ENCODE results near the gene LDLRAD4. TPM values are rescaled to one million over a fixed set of nuclear protein-coding genes. Genes with fewer than 3 reads are reported as not detected.

The LDLRAD4 gene
- total RNA-seq, 4 donors from 2014 or later: 2.7 to 22.5 (median 10.8) TPM

DNA sequence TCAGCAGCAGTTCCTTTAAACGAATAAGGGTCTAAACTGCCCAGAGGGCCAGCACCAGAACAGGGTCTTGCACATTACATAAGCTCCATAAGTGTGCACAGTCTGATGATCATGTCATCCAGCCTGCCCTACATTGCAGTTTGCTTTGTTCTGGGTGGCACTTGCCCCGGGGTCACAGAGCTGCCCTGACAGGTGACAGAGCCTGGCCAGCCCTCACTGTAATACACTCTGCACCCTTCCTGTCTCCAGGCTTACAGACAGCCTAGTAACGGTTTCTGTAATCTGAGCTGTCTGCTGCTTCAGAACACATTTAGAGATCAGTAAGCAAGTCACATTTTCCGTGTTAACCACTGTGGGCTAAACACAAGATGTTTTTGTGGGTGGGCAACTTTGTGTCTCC is 294.5 kb downstream of the LDLRAD4 start:
- TF ChIP-seq POLR2A (IDR thresholded peaks at IDR 0.05): no peak
- TF ChIP-seq, protein P1, sequence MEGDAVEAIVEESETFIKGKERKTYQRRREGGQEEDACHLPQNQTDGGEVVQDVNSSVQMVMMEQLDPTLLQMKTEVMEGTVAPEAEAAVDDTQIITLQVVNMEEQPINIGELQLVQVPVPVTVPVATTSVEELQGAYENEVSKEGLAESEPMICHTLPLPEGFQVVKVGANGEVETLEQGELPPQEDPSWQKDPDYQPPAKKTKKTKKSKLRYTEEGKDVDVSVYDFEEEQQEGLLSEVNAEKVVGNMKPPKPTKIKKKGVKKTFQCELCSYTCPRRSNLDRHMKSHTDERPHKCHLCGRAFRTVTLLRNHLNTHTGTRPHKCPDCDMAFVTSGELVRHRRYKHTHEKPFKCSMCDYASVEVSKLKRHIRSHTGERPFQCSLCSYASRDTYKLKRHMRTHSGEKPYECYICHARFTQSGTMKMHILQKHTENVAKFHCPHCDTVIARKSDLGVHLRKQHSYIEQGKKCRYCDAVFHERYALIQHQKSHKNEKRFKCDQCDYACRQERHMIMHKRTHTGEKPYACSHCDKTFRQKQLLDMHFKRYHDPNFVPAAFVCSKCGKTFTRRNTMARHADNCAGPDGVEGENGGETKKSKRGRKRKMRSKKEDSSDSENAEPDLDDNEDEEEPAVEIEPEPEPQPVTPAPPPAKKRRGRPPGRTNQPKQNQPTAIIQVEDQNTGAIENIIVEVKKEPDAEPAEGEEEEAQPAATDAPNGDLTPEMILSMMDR (IDR thresholded peaks at IDR 0.05): no peak
- intact Hi-C loops (cut with DNase I; ENCODE audit: low total_unique reads): no loop called here
- DNase-seq (ENCODE audit: low spot score in 2 of 2): no peak
- no peak overlapping the region for H3K4me3 ChIP-seq (ENCODE audit: low read depth, poor library complexity, severe bottlenecking)
- WGBS, 2 donors: 16 to 28% methylated on average over 4 of the region's 4 CpGs

DNA sequence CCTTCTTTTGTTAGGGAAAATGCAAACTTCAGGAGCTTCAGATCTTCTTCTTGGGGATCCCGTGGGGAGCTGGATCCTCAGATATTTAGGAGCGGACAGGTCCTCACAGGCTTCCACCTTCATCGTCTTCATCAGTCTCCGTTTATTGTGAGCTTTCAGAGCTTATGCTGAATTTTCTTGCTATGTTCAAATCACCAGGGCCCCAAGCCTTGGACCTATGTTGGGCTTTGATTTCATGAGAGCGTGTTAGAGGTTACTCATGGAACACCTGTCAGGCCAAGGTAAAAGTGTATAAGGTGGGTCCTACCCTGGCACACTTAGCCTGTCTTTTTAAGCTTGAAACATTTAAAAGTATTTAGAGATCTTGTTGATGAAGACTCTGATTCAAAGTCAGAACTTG is 294.9 kb downstream of the LDLRAD4 start:
- intact Hi-C loops (cut with DNase I; ENCODE audit: low total_unique reads): no loop called here
- no peak overlapping the region for H3K4me3 ChIP-seq (ENCODE audit: low read depth, poor library complexity, severe bottlenecking)
- no peak for DNase-seq (ENCODE audit: low spot score in 2 of 2)
- 80 to 81% methylated on average over 5 of the region's 5 CpGs for WGBS, 2 donors
- no peak for TF ChIP-seq POLR2A (IDR thresholded peaks at IDR 0.05)
- TF ChIP-seq, protein P1 (IDR thresholded peaks at IDR 0.05): no peak

DNA sequence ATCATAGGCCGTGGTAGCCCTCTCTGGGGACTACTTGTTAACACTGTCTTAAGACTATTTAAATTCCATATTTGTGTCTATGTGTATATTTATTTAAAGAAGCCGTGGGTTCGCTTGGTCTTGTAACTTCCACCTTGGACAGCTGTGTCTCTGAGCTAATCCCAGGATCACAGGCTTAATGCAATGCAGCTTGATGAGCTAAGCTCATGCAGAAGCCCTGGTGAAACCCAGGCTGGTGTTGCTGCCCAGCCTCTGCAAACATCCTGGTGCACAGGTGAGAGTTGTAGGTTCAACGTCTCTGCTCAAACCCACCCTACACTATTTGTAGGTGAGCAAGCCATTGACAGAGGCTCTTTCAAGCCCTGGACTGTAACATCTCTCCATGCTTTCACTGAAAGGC is 296.0 kb downstream of the LDLRAD4 start:
- intact Hi-C loops (cut with DNase I; ENCODE audit: low total_unique reads): no loop called here
- DNase-seq (ENCODE audit: low spot score in 2 of 2): no peak
- no peak overlapping the region for H3K4me3 ChIP-seq (ENCODE audit: low read depth, poor library complexity, severe bottlenecking)
- WGBS, 2 donors: 90 to 98% methylated on average over 4 of the region's 4 CpGs
- TF ChIP-seq, protein P1 (IDR thresholded peaks at IDR 0.05): no peak
- no peak for TF ChIP-seq POLR2A (IDR thresholded peaks at IDR 0.05)

DNA sequence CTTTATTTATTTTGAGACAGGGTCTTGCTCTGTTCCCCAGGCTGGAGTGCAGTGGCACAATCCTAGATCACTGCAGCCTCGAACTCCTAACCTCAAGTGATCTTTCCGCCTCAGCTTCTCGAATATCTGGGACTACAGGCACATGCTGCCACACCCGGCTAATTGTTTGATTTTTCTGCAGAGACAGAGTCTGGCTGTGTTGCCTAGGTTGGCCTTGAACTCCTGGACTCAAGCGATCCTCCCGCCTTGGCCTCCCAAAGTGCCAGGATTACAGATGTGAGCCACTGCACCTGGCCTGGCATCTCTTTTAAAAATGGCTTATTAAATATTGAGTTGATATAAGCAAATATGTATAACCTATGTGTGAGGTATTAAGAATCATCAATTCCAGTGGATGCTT is 298.3 kb downstream of the LDLRAD4 start:
- 96 to 98% methylated on average over 6 of the region's 6 CpGs for WGBS, 2 donors
- intact Hi-C loops (cut with DNase I; ENCODE audit: low total_unique reads): no loop called here
- TF ChIP-seq, protein P1 (IDR thresholded peaks at IDR 0.05): no peak
- DNase-seq (ENCODE audit: low spot score in 2 of 2): no peak
- no peak overlapping the region for H3K4me3 ChIP-seq (ENCODE audit: low read depth, poor library complexity, severe bottlenecking)

DNA sequence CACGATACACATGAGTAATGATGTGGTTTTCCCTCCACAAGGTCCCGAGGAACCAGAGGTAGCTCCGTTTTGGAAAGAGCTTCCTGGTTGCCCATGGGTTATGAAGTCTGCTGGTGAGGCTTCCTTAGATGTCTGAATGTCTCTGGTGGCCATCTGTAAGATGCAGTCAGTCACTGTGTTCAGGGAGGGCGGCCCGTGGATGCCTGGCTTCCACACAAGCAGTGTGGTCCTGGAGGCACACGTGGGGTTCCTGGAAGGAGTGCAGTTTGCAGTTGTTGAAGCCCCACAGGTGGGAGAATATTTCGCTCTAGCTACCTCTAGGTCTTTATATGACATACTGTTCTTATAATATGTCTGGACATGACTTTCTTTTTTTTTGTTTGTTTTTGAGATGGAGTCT is 298.8 kb downstream of the LDLRAD4 start:
- intact Hi-C loops (cut with DNase I; ENCODE audit: low total_unique reads): no loop called here
- TF ChIP-seq, protein P1 (IDR thresholded peaks at IDR 0.05): no peak
- no peak for TF ChIP-seq POLR2A (IDR thresholded peaks at IDR 0.05)
- no peak for DNase-seq (ENCODE audit: low spot score in 2 of 2)
- WGBS, 2 donors: 83 to 91% methylated on average over 7 of the region's 7 CpGs
- H3K4me3 ChIP-seq (ENCODE audit: low read depth, poor library complexity, severe bottlenecking): no peak overlapping the region

DNA sequence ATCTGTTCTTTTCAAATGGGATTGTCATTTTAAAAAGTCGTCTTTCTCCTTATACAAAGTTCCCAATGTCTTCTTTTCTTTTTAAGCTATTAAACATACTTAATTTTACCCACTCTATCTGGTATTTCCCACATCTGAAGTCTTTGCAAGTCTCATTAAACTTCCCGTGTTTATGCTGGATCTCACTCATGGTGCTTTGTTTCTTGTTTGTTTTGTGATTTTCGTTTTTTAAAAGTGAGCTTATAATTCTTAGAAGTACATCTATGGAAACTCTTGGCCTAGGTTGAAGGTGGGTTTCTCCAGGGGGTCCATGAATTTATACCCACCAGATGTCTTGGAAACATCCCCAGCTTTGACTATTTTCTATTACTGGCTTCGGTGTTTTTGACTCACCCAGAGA is 299.8 kb downstream of the LDLRAD4 start:
- TF ChIP-seq, protein P1 (IDR thresholded peaks at IDR 0.05): no peak
- TF ChIP-seq POLR2A (IDR thresholded peaks at IDR 0.05): no peak
- 80 to 91% methylated on average over 4 of the region's 4 CpGs for WGBS, 2 donors
- H3K4me3 ChIP-seq (ENCODE audit: low read depth, poor library complexity, severe bottlenecking): no peak overlapping the region
- intact Hi-C loops (cut with DNase I; ENCODE audit: low total_unique reads): no loop called here
- no peak for DNase-seq (ENCODE audit: low spot score in 2 of 2)

Data from lower leg skin (tissue), 4 donors.